ENCODE data around the gene C10orf71. TPM values are rescaled to one million over a fixed set of nuclear protein-coding genes. Genes with fewer than 3 reads are reported as not detected.

Gene C10orf71
- total RNA-seq, 2 experiments from 2014 or later = not detected

- peaks cover 6% of the 10 kb centered on the region for H3K4me1 Mint-ChIP-seq
- no peak overlapping the region for H3K27ac Mint-ChIP-seq
- peaks cover 6% of the 10 kb centered on the region for H3K36me3 Mint-ChIP-seq
- CTCF ChIA-PET = no interaction called here
- ATAC-seq (no peak), DNase-seq (peak; percentile 21)
- peaks cover 4% of the 10 kb centered on the region for H3K9me3 Mint-ChIP-seq (ENCODE audit: low read depth)
- no peaks in the 10 kb centered on the region for H3K27me3 Mint-ChIP-seq
- H3K4me3 Mint-ChIP-seq = no peak overlapping the region
Measured at GRCh38 chr10:49330127-49330665, 31.2 kb downstream of the C10orf71 start.

DNA sequence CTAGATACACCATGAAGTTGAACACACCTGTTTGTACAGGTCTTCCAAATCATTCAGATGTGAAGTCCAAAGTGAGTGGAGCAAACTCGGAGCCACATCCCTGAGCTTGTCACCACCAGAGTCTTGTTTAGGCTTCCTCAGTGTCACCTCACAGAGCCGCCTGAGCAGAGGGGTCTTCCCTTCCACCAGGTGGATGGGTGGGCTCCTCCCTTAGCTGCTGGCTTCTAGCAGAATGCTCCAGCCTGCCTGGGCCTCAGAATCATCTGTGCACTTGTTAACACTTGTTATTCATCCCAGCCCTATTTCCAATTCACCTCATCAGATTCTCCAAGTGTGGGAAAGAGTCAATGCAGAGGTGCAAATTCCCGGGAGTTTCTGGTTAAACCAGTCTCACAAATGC is 32.5 kb downstream of the C10orf71 start:
- peaks cover 16% of the 10 kb centered on the region for H3K4me1 Mint-ChIP-seq
- DNase-seq (no peak), ATAC-seq (no peak)
- H3K36me3 Mint-ChIP-seq = peaks cover 16% of the 10 kb centered on the region
- no peak overlapping the region for H3K27ac Mint-ChIP-seq
- no peak overlapping the region for H3K4me3 Mint-ChIP-seq
- CTCF ChIA-PET = no interaction called here
- no peaks in the 10 kb centered on the region for H3K27me3 Mint-ChIP-seq
- peaks cover 14% of the 10 kb centered on the region for H3K9me3 Mint-ChIP-seq (ENCODE audit: low read depth)

DNA sequence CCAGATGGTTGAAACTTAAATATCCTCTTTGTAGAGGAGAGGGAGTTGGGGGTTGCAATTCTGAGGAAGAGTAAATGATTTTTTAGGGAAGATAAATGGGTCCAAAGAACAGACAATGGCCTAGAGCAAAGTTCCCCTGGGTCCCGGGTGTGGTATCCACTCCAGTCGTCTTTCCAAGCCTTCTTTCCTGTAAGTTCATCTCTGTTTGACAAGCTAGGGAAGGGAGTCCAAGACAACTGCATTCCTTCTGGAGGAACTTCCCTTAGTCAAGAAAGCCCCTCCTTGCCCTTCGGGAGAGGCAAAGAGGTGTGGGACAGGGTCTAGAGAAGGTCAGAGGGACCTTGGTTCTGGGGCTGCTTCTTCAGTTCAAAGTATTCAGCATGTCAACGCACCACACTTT is 33.4 kb downstream of the C10orf71 start:
- ATAC-seq = no peak
- CTCF ChIA-PET = no interaction called here
- H3K9me3 Mint-ChIP-seq (ENCODE audit: low read depth) = peaks cover 14% of the 10 kb centered on the region
- H3K27ac Mint-ChIP-seq = no peak overlapping the region
- H3K27me3 Mint-ChIP-seq = no peaks in the 10 kb centered on the region
- H3K36me3 Mint-ChIP-seq = peaks cover 16% of the 10 kb centered on the region
- H3K4me3 Mint-ChIP-seq = no peak overlapping the region
- no peak for DNase-seq
- peaks cover 16% of the 10 kb centered on the region for H3K4me1 Mint-ChIP-seq

DNA sequence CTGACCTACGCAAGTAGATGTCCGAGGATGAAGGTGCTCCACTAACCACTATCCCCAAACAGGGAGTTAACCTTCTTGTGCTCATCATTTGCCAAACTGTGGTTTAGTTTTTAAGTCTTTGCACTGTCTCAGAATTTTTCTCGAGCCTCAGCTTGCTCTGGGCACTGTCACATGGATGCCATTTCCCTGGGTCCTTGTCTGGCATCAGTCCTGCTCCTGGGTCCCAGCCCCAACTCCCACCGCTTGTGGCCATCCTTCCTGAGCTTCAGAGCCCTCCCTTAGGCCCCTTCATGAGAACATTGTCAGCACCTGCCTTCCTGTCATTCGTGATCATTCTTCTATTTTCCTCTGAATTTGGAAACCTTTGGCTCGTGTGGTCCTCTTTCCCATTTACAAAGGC is 33.8 kb downstream of the C10orf71 start:
- H3K4me1 Mint-ChIP-seq = peaks cover 16% of the 10 kb centered on the region
- H3K36me3 Mint-ChIP-seq = peaks cover 16% of the 10 kb centered on the region
- peaks cover 14% of the 10 kb centered on the region for H3K9me3 Mint-ChIP-seq (ENCODE audit: low read depth)
- ATAC-seq = no peak
- CTCF ChIA-PET = no interaction called here
- H3K4me3 Mint-ChIP-seq = no peak overlapping the region
- H3K27ac Mint-ChIP-seq = no peak overlapping the region
- no peak for DNase-seq
- peaks cover 2% of the 10 kb centered on the region for H3K27me3 Mint-ChIP-seq

DNA sequence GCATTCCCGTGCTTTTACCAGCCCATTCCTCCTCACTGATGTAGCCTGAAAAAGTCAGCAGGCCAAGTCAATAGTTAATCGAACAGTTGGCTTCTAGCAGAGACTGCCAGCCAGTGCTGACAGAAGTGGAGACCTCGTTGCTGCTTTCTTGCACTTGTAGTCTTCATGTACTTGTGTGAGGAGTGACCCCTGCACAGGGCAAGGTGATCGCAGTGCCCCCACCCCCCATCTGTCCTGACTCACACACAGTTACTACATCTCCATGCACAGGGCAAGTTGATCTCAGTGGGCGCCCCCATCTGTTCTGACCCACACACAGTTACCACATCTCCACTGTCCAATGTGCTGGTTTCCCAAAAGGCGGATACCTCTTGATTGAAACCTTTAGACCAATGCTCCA is 34.2 kb downstream of the C10orf71 start:
- no peak for DNase-seq
- Mint-ChIP-seq H3K4me3 (no peak overlapping the region), H3K36me3 (peaks cover 16% of the 10 kb centered on the region), H3K9me3 (ENCODE audit: low read depth) (peaks cover 14% of the 10 kb centered on the region), H3K4me1 (peaks cover 16% of the 10 kb centered on the region), H3K27ac (no peak overlapping the region), H3K27me3 (peaks cover 5% of the 10 kb centered on the region)
- CTCF ChIA-PET = no interaction called here
- ATAC-seq = no peak

DNA sequence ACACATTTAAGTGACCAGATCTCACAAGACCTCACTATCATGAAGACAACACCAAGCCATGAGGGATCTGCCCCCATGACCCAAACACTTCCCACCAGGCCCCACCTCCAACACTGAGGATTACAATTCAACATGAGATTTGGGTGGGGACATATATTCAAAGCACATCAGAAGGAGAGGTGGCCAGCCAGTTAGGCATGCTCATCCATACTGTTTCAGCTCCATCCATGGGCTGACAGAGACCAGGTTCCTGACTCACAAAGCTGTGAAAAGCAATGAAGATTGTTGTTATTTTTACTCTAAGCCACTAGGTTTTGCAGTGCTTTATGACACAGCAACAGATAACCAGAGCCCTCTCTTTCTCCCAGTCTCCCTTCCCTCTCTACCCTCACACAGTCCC is 36.0 kb downstream of the C10orf71 start:
- peaks cover 14% of the 10 kb centered on the region for H3K27me3 Mint-ChIP-seq
- ATAC-seq (peak; percentile 30), DNase-seq (no peak)
- CTCF ChIA-PET = no interaction called here
- H3K4me3 Mint-ChIP-seq = no peak overlapping the region
- peaks cover 16% of the 10 kb centered on the region for H3K36me3 Mint-ChIP-seq
- peak overlapping the region; percentile 82 for H3K27ac Mint-ChIP-seq
- peaks cover 16% of the 10 kb centered on the region for H3K4me1 Mint-ChIP-seq
- peaks cover 14% of the 10 kb centered on the region for H3K9me3 Mint-ChIP-seq (ENCODE audit: low read depth)

GRCh38 chr10:49335364-49335972 is 36.5 kb downstream of the C10orf71 start:
- Mint-ChIP-seq H3K27ac (peak overlapping the region; percentile 82), H3K27me3 (peaks cover 14% of the 10 kb centered on the region), H3K4me1 (peaks cover 16% of the 10 kb centered on the region), H3K9me3 (ENCODE audit: low read depth) (peaks cover 14% of the 10 kb centered on the region), H3K4me3 (no peak overlapping the region), H3K36me3 (peaks cover 16% of the 10 kb centered on the region)
- CTCF ChIA-PET = no interaction called here
- peak; percentile 74 for ATAC-seq
- DNase-seq = peak; percentile 56

- Mint-ChIP-seq H3K4me1 (peaks cover 16% of the 10 kb centered on the region), H3K4me3 (no peak overlapping the region), H3K9me3 (ENCODE audit: low read depth) (peaks cover 14% of the 10 kb centered on the region), H3K27ac (no peak overlapping the region), H3K36me3 (peaks cover 16% of the 10 kb centered on the region), H3K27me3 (peaks cover 28% of the 10 kb centered on the region)
- DNase-seq = no peak
- CTCF ChIA-PET = no interaction called here
- no peak for ATAC-seq
Measured at GRCh38 chr10:49338604-49339003, 39.6 kb downstream of the C10orf71 start.

DNA sequence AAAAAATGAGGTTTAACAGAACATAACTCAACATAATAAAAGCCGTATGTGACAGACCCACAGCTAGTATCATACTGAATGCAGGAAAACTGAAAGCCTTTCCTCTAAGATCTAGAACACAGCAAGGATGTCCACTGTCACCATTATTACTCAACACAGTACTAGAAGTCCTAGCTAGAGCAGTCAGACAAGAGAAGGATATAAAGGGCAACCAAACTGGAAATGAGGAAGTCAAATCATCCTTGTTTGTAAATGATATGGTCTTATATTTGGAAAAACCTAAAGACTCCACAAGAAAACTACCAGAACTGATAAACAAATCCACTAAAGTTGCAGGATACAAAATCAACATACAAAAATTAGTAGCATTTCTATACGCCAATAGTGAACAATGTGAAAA is 45.9 kb downstream of the C10orf71 start:
- no peaks in the 10 kb centered on the region for H3K4me1 Mint-ChIP-seq
- ATAC-seq (no peak), DNase-seq (no peak)
- no peak overlapping the region for H3K27ac Mint-ChIP-seq
- peaks cover 40% of the 10 kb centered on the region for H3K27me3 Mint-ChIP-seq
- no peaks in the 10 kb centered on the region for H3K36me3 Mint-ChIP-seq
- H3K4me3 Mint-ChIP-seq = no peak overlapping the region
- CTCF ChIA-PET = no interaction called here
- H3K9me3 Mint-ChIP-seq (ENCODE audit: low read depth) = no peaks in the 10 kb centered on the region

DNA sequence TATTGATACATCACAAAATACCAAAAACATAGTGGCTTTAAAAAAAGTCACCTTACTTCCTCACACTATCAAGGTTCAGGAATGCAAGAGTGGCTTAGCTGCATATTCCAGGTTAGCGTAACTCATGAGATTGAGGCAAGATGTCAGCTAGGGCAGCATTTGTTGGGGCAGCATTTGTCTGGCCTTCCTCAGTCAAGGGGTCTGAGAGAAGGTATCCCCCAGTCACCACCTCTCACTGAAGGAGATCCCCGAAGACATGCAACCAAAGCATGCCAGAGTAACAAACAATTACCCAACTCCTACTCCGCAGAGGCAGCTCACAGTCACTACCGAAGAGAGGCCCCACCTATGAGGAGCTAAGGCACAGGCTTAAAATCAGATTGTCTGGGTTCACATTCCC is 48.4 kb downstream of the C10orf71 start:
- ATAC-seq (no peak), DNase-seq (peak; percentile 29)
- H3K27ac Mint-ChIP-seq = no peak overlapping the region
- no peaks in the 10 kb centered on the region for H3K36me3 Mint-ChIP-seq
- no peaks in the 10 kb centered on the region for H3K9me3 Mint-ChIP-seq (ENCODE audit: low read depth)
- H3K27me3 Mint-ChIP-seq = peaks cover 32% of the 10 kb centered on the region
- H3K4me1 Mint-ChIP-seq = no peaks in the 10 kb centered on the region
- CTCF ChIA-PET = no interaction called here
- no peak overlapping the region for H3K4me3 Mint-ChIP-seq

GRCh38 chr10:49347827-49348226 is 48.9 kb downstream of the C10orf71 start:
- Mint-ChIP-seq H3K27me3 (peaks cover 28% of the 10 kb centered on the region), H3K27ac (no peak overlapping the region), H3K4me1 (no peaks in the 10 kb centered on the region), H3K4me3 (no peak overlapping the region), H3K9me3 (ENCODE audit: low read depth) (no peaks in the 10 kb centered on the region), H3K36me3 (no peaks in the 10 kb centered on the region)
- ATAC-seq = no peak
- peak; percentile 15 for DNase-seq
- CTCF ChIA-PET = no interaction called here

DNA sequence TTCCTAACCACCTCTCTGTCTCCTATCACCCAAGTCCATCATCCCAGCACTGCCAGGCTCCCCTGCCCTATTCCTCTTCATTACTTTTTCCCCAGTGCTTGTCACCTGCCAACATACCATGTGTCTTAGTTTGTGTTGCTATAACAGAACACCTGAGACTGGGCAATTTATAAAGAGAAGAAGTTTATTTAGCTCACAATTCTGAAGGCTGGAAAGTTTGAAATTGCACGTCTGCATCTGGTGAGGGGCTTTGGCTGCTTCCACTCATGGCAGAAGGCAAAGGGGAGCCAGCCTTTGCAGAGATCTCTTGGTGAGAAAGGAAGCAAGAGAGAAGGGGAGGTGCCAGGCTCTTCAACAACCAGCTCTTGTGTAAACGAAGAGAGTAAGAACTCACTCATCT is 49.6 kb downstream of the C10orf71 start:
- no peaks in the 10 kb centered on the region for H3K36me3 Mint-ChIP-seq
- no peak overlapping the region for H3K27ac Mint-ChIP-seq
- H3K4me3 Mint-ChIP-seq = no peak overlapping the region
- CTCF ChIA-PET = no interaction called here
- no peak for ATAC-seq
- H3K4me1 Mint-ChIP-seq = no peaks in the 10 kb centered on the region
- peaks cover 26% of the 10 kb centered on the region for H3K27me3 Mint-ChIP-seq
- peak; percentile 22 for DNase-seq
- H3K9me3 Mint-ChIP-seq (ENCODE audit: low read depth) = no peaks in the 10 kb centered on the region

DNA sequence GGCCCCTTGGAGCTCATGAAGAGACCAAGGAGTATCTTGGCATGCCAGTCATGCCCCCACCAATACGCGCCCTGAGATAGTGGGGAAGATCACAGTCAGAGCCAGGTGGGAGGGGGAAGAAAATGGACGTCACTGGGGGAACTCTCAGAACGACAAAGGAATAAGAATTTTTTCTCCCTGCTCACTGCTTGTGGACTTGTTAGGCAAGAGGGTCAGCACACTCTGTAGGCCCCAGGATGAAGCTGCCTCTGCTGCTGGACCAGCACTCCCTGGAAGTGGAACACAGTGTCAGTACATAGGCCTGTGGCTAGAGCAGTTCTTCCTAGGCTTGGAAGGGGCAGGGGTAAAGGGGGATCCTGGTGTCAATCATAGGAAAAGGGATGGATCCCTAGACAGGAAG is 50.4 kb downstream of the C10orf71 start:
- H3K4me3 Mint-ChIP-seq = no peak overlapping the region
- CTCF ChIA-PET = no interaction called here
- H3K9me3 Mint-ChIP-seq (ENCODE audit: low read depth) = no peaks in the 10 kb centered on the region
- peaks cover 19% of the 10 kb centered on the region for H3K27me3 Mint-ChIP-seq
- H3K36me3 Mint-ChIP-seq = no peaks in the 10 kb centered on the region
- DNase-seq (peak; percentile 8), ATAC-seq (no peak)
- no peaks in the 10 kb centered on the region for H3K4me1 Mint-ChIP-seq
- H3K27ac Mint-ChIP-seq = no peak overlapping the region

DNA sequence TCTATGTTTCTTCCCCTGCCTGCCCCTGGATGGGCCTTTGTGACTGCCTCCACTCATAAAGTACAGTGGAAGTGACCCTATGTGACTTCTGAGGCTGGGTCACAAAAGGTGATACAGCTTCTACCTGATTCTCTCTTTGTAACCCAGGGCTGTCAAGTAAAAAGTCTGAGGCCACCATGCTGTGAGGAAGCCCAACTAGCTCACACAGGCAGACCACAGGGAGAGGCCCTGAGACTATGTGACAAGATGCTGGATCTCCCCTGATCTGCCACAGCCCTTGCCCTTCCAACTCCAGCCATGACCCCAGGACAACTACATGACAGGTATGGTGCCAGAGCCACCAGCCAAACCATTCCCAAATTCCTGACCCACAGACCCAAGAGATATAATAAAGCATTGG is 51.2 kb downstream of the C10orf71 start:
- CTCF ChIA-PET = no interaction called here
- Mint-ChIP-seq H3K36me3 (no peaks in the 10 kb centered on the region), H3K4me3 (no peak overlapping the region), H3K9me3 (ENCODE audit: low read depth) (no peaks in the 10 kb centered on the region), H3K27me3 (peaks cover 12% of the 10 kb centered on the region), H3K4me1 (no peaks in the 10 kb centered on the region), H3K27ac (no peak overlapping the region)
- ATAC-seq (no peak), DNase-seq (peak; percentile 21)
